K562 (cell line): Measurements from ENCODE around the gene MND1. TPM values are rescaled to one million over a fixed set of nuclear protein-coding genes. Genes with fewer than 3 reads are reported as not detected.

ENCODE experiments used
- ATAC-seq: fragments of 200-7000 bp; cut with Tn5 transposase; 3 replicates; pipeline ENCODE4 v1.9.1; 2020; ENCODE audit warnings: moderate library complexity
- BruUV-seq: library from RNA; stranded (reverse); fragments of 400-500 nt; replicated peaks from 2 replicates; lab custom pipeline; 2021; lab: Mats Ljungman, UMichigan
- CTCF ChIA-PET: fragments of 300-600 bp; formaldehyde crosslinking; extraction: SDS; loops from one replicate; lab custom pipeline; 2021; ENCODE audit warnings: low intra/inter-chr PET ratio; lab: Yijun Ruan, JAX
- POLR2A ChIA-PET: fragments of 300-600, 350-650 bp; sonication (Branson Sonifier 250); formaldehyde crosslinking; extraction: SDS; loops from one replicate; lab custom pipeline; 2021; ENCODE audit warnings: antibody characterized with exemption, inconsistent platforms; lab: Yijun Ruan, JAX
- DNase-seq, 4 experiments: peaks; one replicate each; pipeline versions ENCODE4 v3.0.0 to v3.0.0-alpha.2; 2011 to 2018; ENCODE audit warnings: low spot score in 3 of 4, mixed read lengths in 3 of 4; ENCODE audit errors: extremely low read depth in 1 of 4
- FAIRE-seq: peaks from 2 replicates; lab custom pipeline; 2011; peaks lifted over from hg19 to GRCh38; lab: Jason Lieb, UNC
- H2AFZ ChIP-seq: 2 replicates; pipeline ENCODE4 v1.6.0; 2011; ENCODE audit warnings: low read depth, low read length, control low read depth, inconsistent platforms
- H3K27ac ChIP-seq: fragments of 200-600 bp; 3 replicates; pipeline ENCODE4 v1.8.0; 2011; ENCODE audit warnings: low read depth, mild to moderate bottlenecking, control low read depth, inconsistent platforms, low read length, moderate library complexity, mixed read lengths; ENCODE audit errors: extremely low read depth
- H3K27me3 ChIP-seq, 2 experiments: fragments of 300-600 bp in 1 of 2; 2 replicates in 1 of 2; 3 replicates in 1 of 2; pipeline versions ENCODE4 v1.6.0 to v1.8.0; 2011; ENCODE audit warnings: inconsistent platforms in 2 of 2, low read length in 2 of 2, mild to moderate bottlenecking in 1 of 2, mixed read lengths in 1 of 2, moderate library complexity in 1 of 2; ENCODE audit not compliant: control insufficient read depth in 2 of 2, insufficient read depth in 2 of 2
- H3K36me3 ChIP-seq: fragments of 300-600 bp; 3 replicates; pipeline ENCODE4 v1.8.0; 2011; ENCODE audit warnings: mild to moderate bottlenecking, low read length, inconsistent platforms; ENCODE audit not compliant: control insufficient read depth, insufficient read depth
- H3K4me1 ChIP-seq, 2 experiments: fragments of 200-600 bp in 1 of 2; replicated peaks in 1 of 2; 2 replicates in 1 of 2; 3 replicates in 1 of 2; pipeline versions ENCODE4 v1.5.1 to v1.8.0; 2011; ENCODE audit warnings: inconsistent platforms in 2 of 2, low read length in 2 of 2, mild to moderate bottlenecking in 1 of 2, mixed read lengths in 1 of 2, moderate library complexity in 1 of 2; ENCODE audit not compliant: control insufficient read depth in 2 of 2, insufficient read depth in 2 of 2
- H3K4me2 ChIP-seq: 2 replicates; pipeline ENCODE4 v1.6.1; 2011; ENCODE audit warnings: low read length, control low read depth, inconsistent platforms, mixed read lengths; ENCODE audit not compliant: insufficient read depth
- H3K4me3 ChIP-seq: fragments of 200-600 bp; sonication (generic), shearing (Covaris generic); 2 replicates; pipeline ENCODE4 v1.5.1; 2016; ENCODE audit warnings: control low read depth, inconsistent platforms
- H3K79me2 ChIP-seq: fragments of 200-600 bp; 3 replicates; pipeline ENCODE4 v1.8.0; 2011; ENCODE audit warnings: low read length, inconsistent platforms; ENCODE audit not compliant: control insufficient read depth, insufficient read depth
- H3K9ac ChIP-seq, 2 experiments: 2 replicates each; pipeline versions ENCODE4 v1.6.0 to v1.6.1; 2011; ENCODE audit warnings: low read depth in 2 of 2, low read length in 2 of 2, control low read depth in 1 of 2, inconsistent platforms in 1 of 2, mild to moderate bottlenecking in 1 of 2, mixed read lengths in 1 of 2; ENCODE audit not compliant: insufficient read depth in 1 of 2
- H3K9me1 ChIP-seq: one replicate; pipeline ENCODE4 v1.6.0; 2011; ENCODE audit warnings: inconsistent platforms, mild to moderate bottlenecking, low read length, moderate library complexity; ENCODE audit not compliant: control insufficient read depth, insufficient read depth
- H3K9me3 ChIP-seq: replicated peaks from 2 replicates; pipeline ENCODE4 v1.5.1; 2011; ENCODE audit warnings: low read depth, low read length, inconsistent platforms; ENCODE audit not compliant: control insufficient read depth, insufficient read depth
- H4K20me1 ChIP-seq: replicated peaks from 2 replicates; pipeline ENCODE4 v1.6.1; 2011; ENCODE audit warnings: low read length, inconsistent platforms, mixed read lengths; ENCODE audit not compliant: control insufficient read depth, insufficient read depth
- CHCHD3 ChIP-seq: fragments of 250-450 bp; sonication (Bioruptor Pico); IDR thresholded peaks from 2 replicates; pipeline ENCODE4 v2.1.2; 2022; ENCODE audit warnings: mild to moderate bottlenecking
- LEF1 ChIP-seq: fragments of 450-650 bp; IDR thresholded peaks from 2 replicates; pipeline ENCODE4 v1.6.1; 2016; ENCODE audit warnings: mild to moderate bottlenecking
- MEIS2 ChIP-seq: fragments of 450-650 bp; IDR thresholded peaks from 2 replicates; pipeline ENCODE4 v1.6.1; 2014; ENCODE audit warnings: mild to moderate bottlenecking; ENCODE audit not compliant: partially characterized antibody
- MYBL2 ChIP-seq, 2 experiments: fragments of 450-650 bp in 1 of 2; sonication (generic) in 1 of 2; formaldehyde crosslinking in 1 of 2; IDR thresholded peaks; 2 replicates each; pipeline versions ENCODE4 v1.6.1 to v1.8.1; 2017 to 2022; ENCODE audit warnings: borderline replicate concordance in 1 of 2, inconsistent platforms in 1 of 2, low read depth in 1 of 2, mild to moderate bottlenecking in 1 of 2, missing genetic modification reagents in 1 of 2, moderate library complexity in 1 of 2
- NCOA1 ChIP-seq: fragments of 450-650 bp; IDR thresholded peaks from 2 replicates; pipeline ENCODE4 v1.6.1; 2016; ENCODE audit warnings: low read depth
- NFIC ChIP-seq: fragments of 450-650 bp; IDR thresholded peaks from 2 replicates; pipeline ENCODE4 v1.6.1; 2017; ENCODE audit warnings: mild to moderate bottlenecking, inconsistent platforms
- SNIP1 ChIP-seq: fragments of 450-650 bp; IDR thresholded peaks from 2 replicates; pipeline ENCODE4 v1.7.1; 2017; ENCODE audit warnings: low read depth, mild to moderate bottlenecking
- XRCC4 ChIP-seq: IDR thresholded peaks from one replicate; pipeline ENCODE4 v1.6.1; 2011; ENCODE audit not compliant: insufficient read depth, insufficient read length; ENCODE audit errors: extremely low read depth
- ZNF766 ChIP-seq: fragments of 200-800 bp; sonication (Bioruptor generic); conservative IDR thresholded peaks from 2 replicates; pipeline ENCODE4 v1.6.1; 2016; ENCODE audit warnings: missing genetic modification characterization, missing compliant biosample characterization
- ZNF830 ChIP-seq: fragments of 250-450 bp; sonication (Bioruptor Pico); IDR thresholded peaks from 2 replicates; pipeline ENCODE4 v1.5.0; 2021; ENCODE audit warnings: mild to moderate bottlenecking
- WGBS: fragments of 100-300 bp; shearing (Covaris generic); methylation state at CpG from one replicate; pipeline ENCODE4 v1.1.6; 2016; ENCODE audit warnings: low coverage, mixed read lengths; ENCODE audit not compliant: insufficient coverage; ENCODE audit errors: missing lambda C conversion rate; 5-methylcytosine and 5-hydroxymethylcytosine counted together
- in situ Hi-C: fragments of 300-500 bp; cut with MboI; formaldehyde crosslinking; loops from 4 replicates; pipeline ENCODE4 v1.15.0; 2018; ENCODE audit warnings: inconsistent platforms, mixed read lengths
- intact Hi-C: fragments of 100-400 bp; cut with micrococcal nuclease; formaldehyde crosslinking; loops from 2 replicates; pipeline ENCODE4 v1.14.2; 2022
- polyA plus RNA-seq, 8 experiments: library from polyadenylated mRNA; depleted of rRNA in 4 of 8; stranded (reverse) in 5 of 8; unstranded in 3 of 8; fragments of >200 nt; fragmentation: Nextera tagmentation in 2 of 8; fragmentation: Illumina TruSeq in 1 of 8; extraction: Ambion mirVana in 2 of 8; extraction: Trizol in 1 of 8; gene quantifications; 2 replicates each; pipeline versions ENCODE4 v1.2.1 to v1.2.3, GENCODE V29; 2011 to 2014; ENCODE audit warnings: inconsistent platforms in 1 of 8, missing spikeins in 1 of 8
- total RNA-seq, 7 experiments: library from RNA; depleted of rRNA in 6 of 7; stranded (reverse); fragments of >200 nt in 6 of 7; fragmentation: Illumina TruSeq in 2 of 7; extraction: Trizol in 2 of 7; gene quantifications; 2 replicates each; pipeline versions ENCODE4 v1.2.1 to v1.2.3, GENCODE V29; 2011 to 2021; ENCODE audit warnings: low replicate concordance in 1 of 7
- TF ChIP-seq, protein P1 (sequence below): sonication (generic); formaldehyde crosslinking; IDR thresholded peaks from 2 replicates; pipeline ENCODE4 v1.4.0; 2020; ENCODE audit warnings: mild to moderate bottlenecking, missing genetic modification reagents
- TF ChIP-seq, protein P2 (sequence below), 2 experiments: IDR thresholded peaks; 2 replicates each; pipeline ENCODE4 v1.6.1; 2011; ENCODE audit warnings: borderline replicate concordance in 1 of 2, control low read depth in 1 of 2, low read depth in 1 of 2, low read length in 1 of 2, mild to moderate bottlenecking in 1 of 2, mixed read lengths in 1 of 2, moderate library complexity in 1 of 2; ENCODE audit not compliant: insufficient read depth in 1 of 2, insufficient read length in 1 of 2, poor library complexity in 1 of 2, severe bottlenecking in 1 of 2; ENCODE audit errors: extremely low read depth in 1 of 2
- TF ChIP-seq, protein P3 (sequence below): sonication (generic); formaldehyde crosslinking; IDR thresholded peaks from 2 replicates; pipeline ENCODE4 v1.8.1; 2023; ENCODE audit warnings: missing genetic modification reagents, mild to moderate bottlenecking, borderline replicate concordance

The MND1 gene
- total and polyA plus RNA-seq, 9 of the 15 experiments (the other 6 are each of a cell fraction or from before 2014, with no cell fraction given): 35.3 to 94.1 (median 59.9) TPM

DNA sequence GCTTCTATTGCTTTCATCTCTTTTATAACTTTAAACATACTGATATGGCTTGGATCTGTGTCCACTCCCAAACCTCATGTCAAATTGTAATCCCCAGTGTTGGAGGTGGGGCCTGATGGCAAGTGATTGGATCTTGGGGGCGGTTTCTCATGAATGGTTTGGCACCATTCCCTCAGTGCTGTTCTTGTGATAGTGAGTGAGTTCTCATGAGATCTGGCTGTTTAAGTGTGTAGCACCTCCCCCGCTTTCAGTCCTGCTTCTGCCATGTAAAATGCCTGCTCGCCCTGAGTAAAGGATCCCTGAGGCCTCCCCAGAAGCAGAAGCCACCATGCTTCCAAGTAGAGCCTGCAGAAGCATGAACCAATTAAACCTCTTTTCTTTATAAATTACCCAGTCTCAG lies 17.7 kb downstream of the MND1 start:
- peaks cover 72% of the 10 kb centered on the region for H3K36me3 ChIP-seq
- no peaks in the 10 kb centered on the region for H4K20me1 ChIP-seq
- BruUV-seq: no TSS peak
- ChIA-PET CTCF (no interaction called here), POLR2A (interaction anchor here (1.8 to 2.1 kb wide), 2 partner anchors 14 to 16 kb away, joined by 6 read pairs; no protein-coding TSS in a partner anchor)
- DNase-seq (peak; percentile 37 to 93 (median 48)), FAIRE-seq (peak; percentile 92), ATAC-seq (peak; percentile 94)
- in situ Hi-C loops: no loop called here
- 14% methylated on average over 3 of the region's 3 CpGs for WGBS
- H3K79me2 ChIP-seq: 0 out of 3 replicates have a peak, but pooled peaks cover 5% of the 10 kb centered on the region
- intact Hi-C loops: loop anchor here (5.0 kb wide), 1 partner anchor 50 kb away; no protein-coding TSS in a partner anchor
- H3K4me3 ChIP-seq: no peak overlapping the region
- H3K27me3 ChIP-seq: no peaks in the 10 kb centered on the region
- H2AFZ ChIP-seq: no peak overlapping the region
- H3K4me1 ChIP-seq: peaks cover 4 to 9% of the 10 kb centered on the region in 2 experiments; a peak in 3 of 5 replicates
- peak overlapping the region; percentile 29; the same call in 2 of the 3 replicates for H3K27ac ChIP-seq
- H3K9ac ChIP-seq: no peak overlapping the region; a peak in 1 of 4 replicates
- no peak overlapping the region; the same call in 1 of the 2 replicates for H3K4me2 ChIP-seq
- H3K9me3 ChIP-seq: no peaks in the 10 kb centered on the region
- H3K9me1 ChIP-seq: no peaks in the 10 kb centered on the region
- TF ChIP-seq, protein P1, sequence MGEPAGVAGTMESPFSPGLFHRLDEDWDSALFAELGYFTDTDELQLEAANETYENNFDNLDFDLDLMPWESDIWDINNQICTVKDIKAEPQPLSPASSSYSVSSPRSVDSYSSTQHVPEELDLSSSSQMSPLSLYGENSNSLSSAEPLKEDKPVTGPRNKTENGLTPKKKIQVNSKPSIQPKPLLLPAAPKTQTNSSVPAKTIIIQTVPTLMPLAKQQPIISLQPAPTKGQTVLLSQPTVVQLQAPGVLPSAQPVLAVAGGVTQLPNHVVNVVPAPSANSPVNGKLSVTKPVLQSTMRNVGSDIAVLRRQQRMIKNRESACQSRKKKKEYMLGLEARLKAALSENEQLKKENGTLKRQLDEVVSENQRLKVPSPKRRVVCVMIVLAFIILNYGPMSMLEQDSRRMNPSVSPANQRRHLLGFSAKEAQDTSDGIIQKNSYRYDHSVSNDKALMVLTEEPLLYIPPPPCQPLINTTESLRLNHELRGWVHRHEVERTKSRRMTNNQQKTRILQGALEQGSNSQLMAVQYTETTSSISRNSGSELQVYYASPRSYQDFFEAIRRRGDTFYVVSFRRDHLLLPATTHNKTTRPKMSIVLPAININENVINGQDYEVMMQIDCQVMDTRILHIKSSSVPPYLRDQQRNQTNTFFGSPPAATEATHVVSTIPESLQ (CRISPR knock-in tag): no peak
- TF ChIP-seq NFIC (peak; percentile 94), LEF1 (peak; percentile 32; the same call in 1 of the 2 replicates), MYBL2 (IDR thresholded peaks at IDR 0.05; ENCODE audit: low read depth) (no peak), MYBL2 (CRISPR knock-in tag; IDR thresholded peaks at IDR 0.05; ENCODE audit: borderline replicate concordance) (no peak), ZNF830 (no peak), NCOA1 (0 out of 2 replicates have a peak, but pooled peaks have one; percentile 10), MEIS2 (peak; percentile 48), SNIP1 (no peak), ZNF766 (CRISPR knock-in tag) (peak; percentile 69), XRCC4 (no peak), CHCHD3 (CRISPR knock-in tag) (no peak)
- TF ChIP-seq, protein P2, sequence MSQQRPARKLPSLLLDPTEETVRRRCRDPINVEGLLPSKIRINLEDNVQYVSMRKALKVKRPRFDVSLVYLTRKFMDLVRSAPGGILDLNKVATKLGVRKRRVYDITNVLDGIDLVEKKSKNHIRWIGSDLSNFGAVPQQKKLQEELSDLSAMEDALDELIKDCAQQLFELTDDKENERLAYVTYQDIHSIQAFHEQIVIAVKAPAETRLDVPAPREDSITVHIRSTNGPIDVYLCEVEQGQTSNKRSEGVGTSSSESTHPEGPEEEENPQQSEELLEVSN (IDR thresholded peaks at IDR 0.05; ENCODE audit: borderline replicate concordance in 1 of 2, extremely low read depth in 1 of 2, insufficient read depth in 1 of 2, insufficient read length in 1 of 2, low read depth in 1 of 2, low read length in 1 of 2, poor library complexity in 1 of 2, severe bottlenecking in 1 of 2): no peak
- TF ChIP-seq, protein P3, sequence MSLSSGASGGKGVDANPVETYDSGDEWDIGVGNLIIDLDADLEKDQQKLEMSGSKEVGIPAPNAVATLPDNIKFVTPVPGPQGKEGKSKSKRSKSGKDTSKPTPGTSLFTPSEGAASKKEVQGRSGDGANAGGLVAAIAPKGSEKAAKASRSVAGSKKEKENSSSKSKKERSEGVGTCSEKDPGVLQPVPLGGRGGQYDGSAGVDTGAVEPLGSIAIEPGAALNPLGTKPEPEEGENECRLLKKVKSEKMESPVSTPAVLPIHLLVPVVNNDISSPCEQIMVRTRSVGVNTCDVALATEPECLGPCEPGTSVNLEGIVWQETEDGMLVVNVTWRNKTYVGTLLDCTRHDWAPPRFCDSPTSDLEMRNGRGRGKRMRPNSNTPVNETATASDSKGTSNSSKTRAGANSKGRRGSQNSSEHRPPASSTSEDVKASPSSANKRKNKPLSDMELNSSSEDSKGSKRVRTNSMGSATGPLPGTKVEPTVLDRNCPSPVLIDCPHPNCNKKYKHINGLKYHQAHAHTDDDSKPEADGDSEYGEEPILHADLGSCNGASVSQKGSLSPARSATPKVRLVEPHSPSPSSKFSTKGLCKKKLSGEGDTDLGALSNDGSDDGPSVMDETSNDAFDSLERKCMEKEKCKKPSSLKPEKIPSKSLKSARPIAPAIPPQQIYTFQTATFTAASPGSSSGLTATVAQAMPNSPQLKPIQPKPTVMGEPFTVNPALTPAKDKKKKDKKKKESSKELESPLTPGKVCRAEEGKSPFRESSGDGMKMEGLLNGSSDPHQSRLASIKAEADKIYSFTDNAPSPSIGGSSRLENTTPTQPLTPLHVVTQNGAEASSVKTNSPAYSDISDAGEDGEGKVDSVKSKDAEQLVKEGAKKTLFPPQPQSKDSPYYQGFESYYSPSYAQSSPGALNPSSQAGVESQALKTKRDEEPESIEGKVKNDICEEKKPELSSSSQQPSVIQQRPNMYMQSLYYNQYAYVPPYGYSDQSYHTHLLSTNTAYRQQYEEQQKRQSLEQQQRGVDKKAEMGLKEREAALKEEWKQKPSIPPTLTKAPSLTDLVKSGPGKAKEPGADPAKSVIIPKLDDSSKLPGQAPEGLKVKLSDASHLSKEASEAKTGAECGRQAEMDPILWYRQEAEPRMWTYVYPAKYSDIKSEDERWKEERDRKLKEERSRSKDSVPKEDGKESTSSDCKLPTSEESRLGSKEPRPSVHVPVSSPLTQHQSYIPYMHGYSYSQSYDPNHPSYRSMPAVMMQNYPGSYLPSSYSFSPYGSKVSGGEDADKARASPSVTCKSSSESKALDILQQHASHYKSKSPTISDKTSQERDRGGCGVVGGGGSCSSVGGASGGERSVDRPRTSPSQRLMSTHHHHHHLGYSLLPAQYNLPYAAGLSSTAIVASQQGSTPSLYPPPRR: no peak
